IPS-20b (cell line): Measurements from ENCODE around the gene AK2.
"Not testable (repeated sequence)": the region's sequence is repeated elsewhere in the genome, so short reads cannot be mapped to it uniquely, and the experiment has no call there.

Experiments used
- H3K27ac ChIP-seq: one replicate; pipeline ENCODE4 v1.5.1; 2013; ENCODE audit warnings: low read length
- H3K27me3 ChIP-seq: 2 replicates; pipeline ENCODE4 v1.6.1; 2013; ENCODE audit warnings: mild to moderate bottlenecking, low read length, inconsistent platforms; ENCODE audit not compliant: insufficient read depth
- H3K36me3 ChIP-seq: 2 replicates; pipeline ENCODE4 v1.6.1; 2013; ENCODE audit warnings: low read depth, mild to moderate bottlenecking, inconsistent platforms, low read length, moderate library complexity; ENCODE audit not compliant: insufficient read depth
- H3K4me1 ChIP-seq: 2 replicates; pipeline ENCODE4 v1.6.1; 2013; ENCODE audit warnings: mild to moderate bottlenecking, control low read depth, inconsistent platforms, low read length, moderate library complexity; ENCODE audit not compliant: insufficient read depth
- H3K4me3 ChIP-seq: 2 replicates; pipeline ENCODE4 v1.5.1; 2013; ENCODE audit warnings: mild to moderate bottlenecking, low read length, inconsistent platforms
- H3K9ac ChIP-seq: 2 replicates; pipeline ENCODE4 v1.6.1; 2013; ENCODE audit warnings: low read depth, mild to moderate bottlenecking, inconsistent platforms, low read length, moderate library complexity
- H3K9me3 ChIP-seq: 2 replicates; pipeline ENCODE4 v1.6.1; 2013; ENCODE audit warnings: mild to moderate bottlenecking, low read depth, low read length, inconsistent platforms; ENCODE audit not compliant: insufficient read depth

AK2 gene

GRCh38 chr1:33048426-33048825 is 11.7 kb upstream of the AK2 start:
- no peaks in the 10 kb centered on the region; the same call in 1 of the 2 replicates for H3K9me3 ChIP-seq
- H3K9ac ChIP-seq = no peak overlapping the region
- no peak overlapping the region for H3K4me3 ChIP-seq
- H3K27ac ChIP-seq = no peak overlapping the region
- H3K4me1 ChIP-seq = no peaks in the 10 kb centered on the region; the same call in 1 of the 2 replicates
- no peaks in the 10 kb centered on the region for H3K36me3 ChIP-seq
- no peaks in the 10 kb centered on the region for H3K27me3 ChIP-seq

- Histone ChIP-seq H3K27me3 (no peaks in the 10 kb centered on the region), H3K27ac (no peak overlapping the region), H3K9ac (no peak overlapping the region)
Measured at GRCh38 chr1:33047839-33048305, 11.2 kb upstream of the AK2 start.

GRCh38 chr1:33047290-33047689 is 10.6 kb upstream of the AK2 start:
- Histone ChIP-seq H3K4me1 (no peaks in the 10 kb centered on the region; the same call in 1 of the 2 replicates), H3K4me3 (no peak overlapping the region), H3K9me3 (no peaks in the 10 kb centered on the region), H3K36me3 (no peaks in the 10 kb centered on the region), H3K27me3 (no peaks in the 10 kb centered on the region), H3K27ac (no peak overlapping the region), H3K9ac (no peak overlapping the region)

More at GRCh38 chr1:33047839-33048305, 11.2 kb upstream of the AK2 start:
- Histone ChIP-seq H3K9me3 (no peaks in the 10 kb centered on the region), H3K36me3 (no peaks in the 10 kb centered on the region), H3K4me1 (no peaks in the 10 kb centered on the region; the same call in 1 of the 2 replicates), H3K4me3 (no peak overlapping the region)

DNA sequence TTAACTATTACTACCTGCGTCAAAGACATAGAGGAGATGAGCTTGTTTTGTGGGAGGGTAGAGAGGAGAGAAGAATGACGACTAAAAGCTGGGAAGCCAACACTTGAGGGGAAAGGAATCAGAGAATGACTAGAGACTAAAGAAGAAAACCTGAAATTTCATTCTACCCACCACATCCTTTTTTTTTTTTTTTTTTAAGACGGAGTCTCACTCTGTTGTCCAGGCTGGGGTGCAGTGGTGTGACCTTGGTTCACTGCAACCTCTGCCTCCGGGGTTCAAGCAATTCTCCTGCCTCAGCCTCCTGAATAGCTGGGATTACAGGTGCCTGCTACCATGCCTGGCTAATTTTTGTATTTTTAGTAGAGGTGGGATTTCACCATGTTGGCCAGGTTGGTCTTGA is 9.6 kb upstream of the AK2 start:
- not testable (repeated sequence) for H3K9me3 ChIP-seq, H3K4me1 ChIP-seq, H3K27me3 ChIP-seq, H3K27ac ChIP-seq, H3K36me3 ChIP-seq, H3K4me3 ChIP-seq, H3K9ac ChIP-seq

GRCh38 chr1:33045814-33046213 is 9.1 kb upstream of the AK2 start:
- Histone ChIP-seq H3K4me1 (no peaks in the 10 kb centered on the region; the same call in 1 of the 2 replicates), H3K9me3 (no peaks in the 10 kb centered on the region), H3K36me3 (no peaks in the 10 kb centered on the region), H3K27me3 (no peaks in the 10 kb centered on the region), H3K4me3 (no peak overlapping the region), H3K9ac (no peak overlapping the region), H3K27ac (no peak overlapping the region)

- no peaks in the 10 kb centered on the region for H3K36me3 ChIP-seq
- H3K27ac ChIP-seq = no peak overlapping the region
- no peak overlapping the region for H3K4me3 ChIP-seq
- H3K9me3 ChIP-seq = no peaks in the 10 kb centered on the region
- H3K4me1 ChIP-seq = no peaks in the 10 kb centered on the region; the same call in 1 of the 2 replicates
- no peak overlapping the region for H3K9ac ChIP-seq
- H3K27me3 ChIP-seq = no peaks in the 10 kb centered on the region
Measured at GRCh38 chr1:33045246-33045645, 8.6 kb upstream of the AK2 start.

DNA sequence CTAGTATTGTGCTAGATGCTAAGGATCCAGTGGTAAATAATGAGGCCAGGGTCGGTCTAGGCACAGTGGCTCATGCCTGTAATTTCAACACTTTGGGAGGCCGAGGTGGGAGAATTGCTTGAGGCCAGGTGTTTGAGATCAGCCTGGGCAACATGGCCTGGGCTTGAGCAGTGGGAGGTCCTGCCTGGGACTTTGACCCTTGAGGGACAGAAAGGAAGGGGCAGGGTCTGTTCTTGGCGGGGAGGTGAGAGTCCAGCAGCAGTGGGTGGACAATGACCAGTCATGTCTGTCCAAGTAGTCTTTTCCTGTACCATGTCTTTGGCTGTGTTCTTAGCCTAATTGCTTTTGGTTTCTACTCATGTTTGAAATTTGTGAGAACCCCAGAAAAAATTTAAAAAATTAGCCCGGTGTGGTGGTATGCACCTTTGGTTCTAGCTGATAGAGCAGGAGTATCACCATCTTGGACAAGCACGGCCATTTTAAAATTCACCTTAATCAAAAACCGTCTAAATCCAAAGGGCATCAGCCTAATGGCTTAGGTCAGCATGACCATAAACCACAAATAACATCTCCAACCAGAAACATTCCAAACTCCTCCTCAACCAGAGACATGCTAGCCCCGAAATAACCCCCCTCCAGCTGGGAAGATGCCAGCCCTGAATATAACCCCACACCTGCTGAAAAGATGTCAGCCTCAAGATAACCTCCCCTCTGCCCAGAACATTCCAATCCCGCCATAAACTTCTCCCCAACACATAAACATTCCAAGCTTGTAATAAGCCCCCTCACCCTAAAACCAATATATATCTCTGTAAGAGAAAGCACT is 6.8 kb upstream of the AK2 start:
- Histone ChIP-seq H3K36me3 (no peaks in the 10 kb centered on the region), H3K9ac (no peak overlapping the region), H3K27me3 (no peaks in the 10 kb centered on the region), H3K27ac (no peak overlapping the region), H3K4me1 (no peaks in the 10 kb centered on the region; the same call in 1 of the 2 replicates), H3K9me3 (no peaks in the 10 kb centered on the region), H3K4me3 (no peak overlapping the region)

DNA sequence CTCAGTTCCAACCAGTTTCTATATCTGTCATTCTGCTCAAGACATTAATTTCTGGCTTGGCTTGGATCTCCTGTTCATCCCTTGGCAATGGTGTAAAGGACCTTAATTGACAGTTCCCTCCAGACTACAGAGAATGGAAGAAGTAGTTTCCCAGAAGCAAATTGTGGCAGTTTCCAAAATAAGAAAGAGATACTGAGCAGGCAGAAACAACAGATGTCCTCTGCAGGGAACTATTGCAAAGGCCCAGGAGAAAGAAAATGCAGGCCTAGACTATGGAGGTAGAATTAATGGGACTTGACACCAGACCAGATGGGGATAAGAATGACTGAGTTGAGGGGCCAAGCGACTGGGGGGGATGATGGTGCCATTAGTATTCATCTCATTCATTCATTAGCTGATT is 6.1 kb upstream of the AK2 start:
- H3K4me1 ChIP-seq = no peaks in the 10 kb centered on the region; the same call in 1 of the 2 replicates
- no peaks in the 10 kb centered on the region for H3K36me3 ChIP-seq
- H3K4me3 ChIP-seq = no peak overlapping the region
- no peaks in the 10 kb centered on the region for H3K9me3 ChIP-seq
- no peak overlapping the region for H3K9ac ChIP-seq
- H3K27ac ChIP-seq = no peak overlapping the region
- peaks cover 3% of the 10 kb centered on the region for H3K27me3 ChIP-seq

- no peaks in the 10 kb centered on the region; the same call in 1 of the 2 replicates for H3K4me1 ChIP-seq
Measured at GRCh38 chr1:33041026-33041425, 4.3 kb upstream of the AK2 start.

GRCh38 chr1:33039840-33040239 is 3.2 kb upstream of the AK2 start:
- Histone ChIP-seq H3K4me3 (no peak overlapping the region), H3K9ac (no peak overlapping the region), H3K36me3 (peaks cover 4% of the 10 kb centered on the region; the same call in 1 of the 2 replicates), H3K27me3 (peaks cover 11% of the 10 kb centered on the region), H3K4me1 (peaks cover 5% of the 10 kb centered on the region; the same call in 1 of the 2 replicates), H3K9me3 (no peaks in the 10 kb centered on the region; the same call in 1 of the 2 replicates), H3K27ac (no peak overlapping the region)

More at GRCh38 chr1:33041026-33041425, 4.3 kb upstream of the AK2 start:
- H3K27ac ChIP-seq = no peak overlapping the region
- no peak overlapping the region for H3K9ac ChIP-seq
- peaks cover 11% of the 10 kb centered on the region for H3K27me3 ChIP-seq
- H3K4me3 ChIP-seq = no peak overlapping the region
- H3K36me3 ChIP-seq = no peaks in the 10 kb centered on the region
- H3K9me3 ChIP-seq = no peaks in the 10 kb centered on the region; the same call in 1 of the 2 replicates

DNA sequence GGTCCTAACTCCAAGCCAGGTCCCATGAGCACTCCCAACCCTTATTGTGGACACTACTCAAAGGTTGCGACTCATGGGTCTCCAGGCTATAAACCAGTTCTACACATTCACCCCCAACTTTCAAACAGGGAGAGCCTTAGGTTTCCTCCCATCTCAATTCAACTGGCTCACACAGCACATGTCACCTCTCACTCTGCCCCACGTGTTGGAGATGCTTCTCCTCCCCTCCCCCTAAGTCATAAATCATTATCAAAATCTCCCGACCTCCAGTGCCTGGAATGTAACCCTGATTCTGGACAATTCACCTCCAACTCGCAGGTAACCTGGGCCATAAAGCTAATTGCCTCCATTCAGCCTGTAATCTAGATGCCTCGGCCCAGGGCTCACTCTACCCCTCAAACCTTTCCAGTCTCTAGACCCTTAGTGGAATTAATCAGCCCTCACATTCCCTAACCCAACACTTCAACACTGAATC is 595 bp downstream of the AK2 start:
- peak overlapping the region; percentile 88 for H3K9ac ChIP-seq
- peak overlapping the region; percentile 83 for H3K4me3 ChIP-seq
- no peak overlapping the region for H3K27ac ChIP-seq
- H3K36me3 ChIP-seq = peaks cover 21% of the 10 kb centered on the region
- H3K9me3 ChIP-seq = no peaks in the 10 kb centered on the region; the same call in 1 of the 2 replicates
- peaks cover 5% of the 10 kb centered on the region; the same call in 1 of the 2 replicates for H3K4me1 ChIP-seq
- H3K27me3 ChIP-seq = peaks cover 11% of the 10 kb centered on the region
